K562 (cell line): ENCODE measurements around the gene ISLR2. TPM values are rescaled to one million over a fixed set of nuclear protein-coding genes. Genes with fewer than 3 reads are reported as not detected.

ENCODE experiments used
- CHD1 ChIP-seq: fragments of 200-600 bp; sonication (generic); IDR thresholded peaks from one replicate; pipeline ENCODE4 v1.6.1; 2012; ENCODE audit warnings: mild to moderate bottlenecking, moderate library complexity, low read length, inconsistent platforms
- TBP ChIP-seq: optimal IDR thresholded peaks from 2 replicates; pipeline ENCODE3; 2011; ENCODE audit warnings: low read depth, low read length, improper control_type of control experiment
- ZNF121 ChIP-seq: sonication (generic); formaldehyde crosslinking; conservative IDR thresholded peaks from 2 replicates; pipeline ENCODE4 v1.8.0; 2022; ENCODE audit warnings: missing genetic modification reagents
- ZNF224 ChIP-seq: sonication (generic); formaldehyde crosslinking; IDR thresholded peaks from 2 replicates; pipeline ENCODE4 v1.8.0; 2022; ENCODE audit warnings: mild to moderate bottlenecking, missing genetic modification reagents
- polyA plus RNA-seq, 8 experiments: library from polyadenylated mRNA; depleted of rRNA in 4 of 8; stranded (reverse) in 5 of 8; unstranded in 3 of 8; fragments of >200 nt; fragmentation: Nextera tagmentation in 2 of 8; fragmentation: Illumina TruSeq in 1 of 8; extraction: Ambion mirVana in 2 of 8; extraction: Trizol in 1 of 8; gene quantifications; 2 replicates each; pipeline versions ENCODE4 v1.2.1 to v1.2.3, GENCODE V29; 2011 to 2014; ENCODE audit warnings: inconsistent platforms in 1 of 8, missing spikeins in 1 of 8
- total RNA-seq, 7 experiments: library from RNA; depleted of rRNA in 6 of 7; stranded (reverse); fragments of >200 nt in 6 of 7; fragmentation: Illumina TruSeq in 2 of 7; extraction: Trizol in 2 of 7; gene quantifications; 2 replicates each; pipeline versions ENCODE4 v1.2.1 to v1.2.3, GENCODE V29; 2011 to 2021; ENCODE audit warnings: low replicate concordance in 1 of 7
- TF ChIP-seq, protein P1 (sequence below), 2 experiments: IDR thresholded peaks in 1 of 2; conservative IDR thresholded peaks in 1 of 2; 2 replicates each; pipeline ENCODE4 v1.6.1; 2016; ENCODE audit warnings: low read depth in 2 of 2, mild to moderate bottlenecking in 1 of 2, missing compliant biosample characterization in 1 of 2, missing genetic modification characterization in 1 of 2, moderate library complexity in 1 of 2
- TF ChIP-seq, protein P2 (sequence below): fragments of 250-450 bp; sonication (Bioruptor Pico); IDR thresholded peaks from 2 replicates; pipeline ENCODE4 v1.4.0; 2020
- TF ChIP-seq, protein P3 (sequence below): sonication (generic); formaldehyde crosslinking; IDR thresholded peaks from 2 replicates; pipeline ENCODE4 v1.8.1; 2022; ENCODE audit warnings: missing genetic modification reagents
- TF ChIP-seq, protein P4 (sequence below), 2 experiments: IDR thresholded peaks; 2 replicates each; pipeline ENCODE4 v1.6.1; 2012; ENCODE audit warnings: improper control_type of control experiment in 2 of 2, low read depth in 2 of 2, low read length in 2 of 2, borderline replicate concordance in 1 of 2
- TF ChIP-seq, protein P5 (sequence below): sonication (generic); formaldehyde crosslinking; IDR thresholded peaks from 2 replicates; pipeline ENCODE4 v1.8.1; 2023; ENCODE audit warnings: mild to moderate bottlenecking, missing genetic modification reagents, moderate library complexity

The ISLR2 gene
- total and polyA plus RNA-seq, 9 of the 15 experiments (the other 6 are each of a cell fraction or from before 2014, with no cell fraction given) = not detected

DNA sequence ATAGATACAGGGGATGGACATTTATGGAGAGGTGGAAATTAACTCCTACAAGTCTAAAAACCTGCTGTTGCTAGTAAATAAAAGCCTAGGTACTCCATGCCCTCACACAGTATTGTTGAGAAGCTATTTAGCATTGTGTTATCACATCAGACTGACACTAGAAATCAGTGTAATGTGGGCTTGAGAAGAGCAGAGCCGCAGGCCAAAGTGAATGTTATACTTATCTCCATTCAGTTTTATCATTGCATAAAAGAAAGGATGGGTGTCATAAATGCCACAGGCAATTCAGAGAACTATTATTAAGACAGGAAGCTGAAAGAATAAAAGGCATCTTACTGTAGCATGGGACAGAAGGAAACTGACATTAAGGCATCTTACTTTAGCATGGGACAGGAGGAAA, 29.4 kb downstream of the ISLR2 start (continued):
- TF ChIP-seq, protein P1, sequence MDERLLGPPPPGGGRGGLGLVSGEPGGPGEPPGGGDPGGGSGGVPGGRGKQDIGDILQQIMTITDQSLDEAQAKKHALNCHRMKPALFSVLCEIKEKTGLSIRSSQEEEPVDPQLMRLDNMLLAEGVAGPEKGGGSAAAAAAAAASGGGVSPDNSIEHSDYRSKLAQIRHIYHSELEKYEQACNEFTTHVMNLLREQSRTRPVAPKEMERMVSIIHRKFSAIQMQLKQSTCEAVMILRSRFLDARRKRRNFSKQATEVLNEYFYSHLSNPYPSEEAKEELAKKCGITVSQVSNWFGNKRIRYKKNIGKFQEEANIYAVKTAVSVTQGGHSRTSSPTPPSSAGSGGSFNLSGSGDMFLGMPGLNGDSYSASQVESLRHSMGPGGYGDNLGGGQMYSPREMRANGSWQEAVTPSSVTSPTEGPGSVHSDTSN (CRISPR knock-in tag; IDR thresholded peaks at IDR 0.05; ENCODE audit: low read depth) = no peak
- TF ChIP-seq, protein P1 (tag; conservative IDR thresholded peaks at IDR 0.05; ENCODE audit: low read depth) = no peak
- no peak for TF ChIP-seq ZNF224 (CRISPR knock-in tag)
- TF ChIP-seq, protein P2, sequence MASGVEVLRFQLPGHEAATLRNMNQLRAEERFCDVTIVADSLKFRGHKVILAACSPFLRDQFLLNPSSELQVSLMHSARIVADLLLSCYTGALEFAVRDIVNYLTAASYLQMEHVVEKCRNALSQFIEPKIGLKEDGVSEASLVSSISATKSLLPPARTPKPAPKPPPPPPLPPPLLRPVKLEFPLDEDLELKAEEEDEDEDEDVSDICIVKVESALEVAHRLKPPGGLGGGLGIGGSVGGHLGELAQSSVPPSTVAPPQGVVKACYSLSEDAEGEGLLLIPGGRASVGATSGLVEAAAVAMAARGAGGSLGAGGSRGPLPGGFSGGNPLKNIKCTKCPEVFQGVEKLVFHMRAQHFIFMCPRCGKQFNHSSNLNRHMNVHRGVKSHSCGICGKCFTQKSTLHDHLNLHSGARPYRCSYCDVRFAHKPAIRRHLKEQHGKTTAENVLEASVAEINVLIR (CRISPR knock-in tag) = no peak
- TF ChIP-seq, protein P3, sequence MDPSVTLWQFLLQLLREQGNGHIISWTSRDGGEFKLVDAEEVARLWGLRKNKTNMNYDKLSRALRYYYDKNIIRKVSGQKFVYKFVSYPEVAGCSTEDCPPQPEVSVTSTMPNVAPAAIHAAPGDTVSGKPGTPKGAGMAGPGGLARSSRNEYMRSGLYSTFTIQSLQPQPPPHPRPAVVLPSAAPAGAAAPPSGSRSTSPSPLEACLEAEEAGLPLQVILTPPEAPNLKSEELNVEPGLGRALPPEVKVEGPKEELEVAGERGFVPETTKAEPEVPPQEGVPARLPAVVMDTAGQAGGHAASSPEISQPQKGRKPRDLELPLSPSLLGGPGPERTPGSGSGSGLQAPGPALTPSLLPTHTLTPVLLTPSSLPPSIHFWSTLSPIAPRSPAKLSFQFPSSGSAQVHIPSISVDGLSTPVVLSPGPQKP (CRISPR knock-in tag) = no peak
- TF ChIP-seq ZNF121 = no peak
- TF ChIP-seq, protein P4, sequence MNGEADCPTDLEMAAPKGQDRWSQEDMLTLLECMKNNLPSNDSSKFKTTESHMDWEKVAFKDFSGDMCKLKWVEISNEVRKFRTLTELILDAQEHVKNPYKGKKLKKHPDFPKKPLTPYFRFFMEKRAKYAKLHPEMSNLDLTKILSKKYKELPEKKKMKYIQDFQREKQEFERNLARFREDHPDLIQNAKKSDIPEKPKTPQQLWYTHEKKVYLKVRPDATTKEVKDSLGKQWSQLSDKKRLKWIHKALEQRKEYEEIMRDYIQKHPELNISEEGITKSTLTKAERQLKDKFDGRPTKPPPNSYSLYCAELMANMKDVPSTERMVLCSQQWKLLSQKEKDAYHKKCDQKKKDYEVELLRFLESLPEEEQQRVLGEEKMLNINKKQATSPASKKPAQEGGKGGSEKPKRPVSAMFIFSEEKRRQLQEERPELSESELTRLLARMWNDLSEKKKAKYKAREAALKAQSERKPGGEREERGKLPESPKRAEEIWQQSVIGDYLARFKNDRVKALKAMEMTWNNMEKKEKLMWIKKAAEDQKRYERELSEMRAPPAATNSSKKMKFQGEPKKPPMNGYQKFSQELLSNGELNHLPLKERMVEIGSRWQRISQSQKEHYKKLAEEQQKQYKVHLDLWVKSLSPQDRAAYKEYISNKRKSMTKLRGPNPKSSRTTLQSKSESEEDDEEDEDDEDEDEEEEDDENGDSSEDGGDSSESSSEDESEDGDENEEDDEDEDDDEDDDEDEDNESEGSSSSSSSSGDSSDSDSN (IDR thresholded peaks at IDR 0.05; ENCODE audit: borderline replicate concordance in 1 of 2, low read depth in 2 of 2, low read length in 2 of 2) = no peak
- TF ChIP-seq CHD1 = no peak
- no peak for TF ChIP-seq TBP
- TF ChIP-seq, protein P5, sequence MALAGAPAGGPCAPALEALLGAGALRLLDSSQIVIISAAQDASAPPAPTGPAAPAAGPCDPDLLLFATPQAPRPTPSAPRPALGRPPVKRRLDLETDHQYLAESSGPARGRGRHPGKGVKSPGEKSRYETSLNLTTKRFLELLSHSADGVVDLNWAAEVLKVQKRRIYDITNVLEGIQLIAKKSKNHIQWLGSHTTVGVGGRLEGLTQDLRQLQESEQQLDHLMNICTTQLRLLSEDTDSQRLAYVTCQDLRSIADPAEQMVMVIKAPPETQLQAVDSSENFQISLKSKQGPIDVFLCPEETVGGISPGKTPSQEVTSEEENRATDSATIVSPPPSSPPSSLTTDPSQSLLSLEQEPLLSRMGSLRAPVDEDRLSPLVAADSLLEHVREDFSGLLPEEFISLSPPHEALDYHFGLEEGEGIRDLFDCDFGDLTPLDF (CRISPR knock-in tag) = no peak
